Sigmoid colon (tissue), 7 donors: Measurements from ENCODE around the gene AUTS2. TPM values are rescaled to one million over a fixed set of nuclear protein-coding genes. Genes with fewer than 3 reads are reported as not detected.
A peak's percentile ranks its signal among the peaks of the same experiment; 100 is the strongest.

Experiments used
- DNase-seq: peaks from one replicate; pipeline ENCODE4 v3.0.0-alpha.2; 2019
- H3K27ac ChIP-seq, 4 donors: fragments of 200-600 bp; sonication (generic); one replicate each; pipeline ENCODE4 v1.5.1; 2016 to 2019; ENCODE audit warnings: mild to moderate bottlenecking in 1 of 4
- H3K27me3 ChIP-seq, 3 donors: fragments of 200-600 bp; sonication (generic); one replicate each; pipeline ENCODE4 v1.5.1; 2019; ENCODE audit warnings: mild to moderate bottlenecking in 1 of 3
- H3K36me3 ChIP-seq, 4 donors: fragments of 200-600 bp; sonication (generic); one replicate each; pipeline ENCODE4 v1.5.1; 2016 to 2019
- H3K4me1 ChIP-seq, 4 donors: fragments of 200-600 bp; sonication (generic); one replicate each; pipeline ENCODE4 v1.5.1; 2017 to 2019
- H3K4me3 ChIP-seq, 4 donors: fragments of 200-600 bp; sonication (generic); one replicate each; pipeline ENCODE4 v1.5.1; 2017 to 2019; ENCODE audit warnings: mild to moderate bottlenecking in 2 of 4, moderate library complexity in 1 of 4
- H3K9me3 ChIP-seq, 4 donors: fragments of 200-600 bp in 3 of 4; sonication (generic) in 3 of 4; one replicate each; pipeline versions ENCODE4 v1.5.1 to v1.6.1; 2013 to 2019
- EP300 ChIP-seq, 4 donors: sonication (generic); formaldehyde crosslinking; IDR thresholded peaks; one replicate each; pipeline ENCODE4 v1.6.1; 2017; ENCODE audit warnings: antibody characterized with exemption in 4 of 4
- POLR2A ChIP-seq, 2 donors: fragments of 450-650 bp; IDR thresholded peaks; one replicate each; pipeline ENCODE4 v1.6.1; 2016; ENCODE audit warnings: antibody characterized with exemption in 2 of 2, mild to moderate bottlenecking in 2 of 2, moderate library complexity in 2 of 2
- POLR2AphosphoS5 ChIP-seq, 4 donors: sonication (generic); formaldehyde crosslinking; IDR thresholded peaks; one replicate each; pipeline ENCODE4 v1.6.1; 2017; ENCODE audit warnings: antibody characterized with exemption in 4 of 4
- WGBS, 2 donors: extraction: QIAGEN DNeasy Blood & Tissue Kit; methylation state at CpG; one replicate each; pipeline ENCODE4 v1.1.7; 2013; 5-methylcytosine and 5-hydroxymethylcytosine counted together
- intact Hi-C: fragments of 100-400 bp; cut with DNase I; formaldehyde crosslinking; loops from one replicate; pipeline ENCODE4 v1.15.1; 2023
- polyA plus RNA-seq, 3 donors: library from polyadenylated mRNA; stranded (reverse); fragments of 200-250 nt; gene quantifications; one replicate each; pipeline ENCODE4 v1.2.3, GENCODE V29; 2013
- total RNA-seq, 4 donors: library from RNA; depleted of rRNA; stranded (reverse); fragments of >200 nt; gene quantifications; one replicate each; pipeline ENCODE4 v1.1.0, GENCODE V29; 2016
- TF ChIP-seq, protein P1 (sequence below), 4 experiments: fragments of 450-650 bp in 3 of 4; fragments of 200-600 bp in 1 of 4; IDR thresholded peaks; one replicate each; pipeline ENCODE4 v1.5.1; 2016 to 2019; ENCODE audit warnings: antibody characterized with exemption in 4 of 4, mild to moderate bottlenecking in 3 of 4, moderate library complexity in 2 of 4
- donor health status: healthy with polysubstance abuse.
- donor health status: Bipolar disorder and iron deficiency.
- donor health status: healthy.

Gene AUTS2
- total and polyA plus RNA-seq, 7 donors: 3.6 to 55.7 (median 25.5) TPM

DNA sequence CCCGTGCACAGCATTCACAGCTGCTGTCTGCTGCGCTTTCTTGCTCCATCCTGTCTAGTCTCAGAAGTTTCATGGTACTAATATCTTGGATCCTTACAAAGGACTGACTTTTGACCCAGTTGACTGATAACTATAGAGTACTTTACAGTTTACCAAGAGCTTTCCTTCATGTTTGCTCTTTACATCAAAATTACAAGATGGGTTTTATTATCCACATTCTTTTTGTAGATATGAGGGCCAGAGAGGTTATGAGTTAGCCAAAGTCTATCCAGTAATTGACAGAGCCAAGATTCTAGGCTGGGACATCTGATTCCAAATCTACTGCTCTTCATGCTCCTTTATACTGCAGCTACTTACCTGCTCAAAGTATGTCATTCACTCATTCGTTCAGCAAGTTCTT, 218.2 kb downstream of the AUTS2 start:
- no peaks in the 10 kb centered on the region for H3K9me3 ChIP-seq
- H3K4me1 ChIP-seq: peaks cover 0 to 94% (median 83%) of the 10 kb centered on the region in 4 donors
- DNase-seq: no peak
- no peaks in the 10 kb centered on the region for H3K36me3 ChIP-seq
- no peak overlapping the region for H3K4me3 ChIP-seq
- TF ChIP-seq, protein P1, sequence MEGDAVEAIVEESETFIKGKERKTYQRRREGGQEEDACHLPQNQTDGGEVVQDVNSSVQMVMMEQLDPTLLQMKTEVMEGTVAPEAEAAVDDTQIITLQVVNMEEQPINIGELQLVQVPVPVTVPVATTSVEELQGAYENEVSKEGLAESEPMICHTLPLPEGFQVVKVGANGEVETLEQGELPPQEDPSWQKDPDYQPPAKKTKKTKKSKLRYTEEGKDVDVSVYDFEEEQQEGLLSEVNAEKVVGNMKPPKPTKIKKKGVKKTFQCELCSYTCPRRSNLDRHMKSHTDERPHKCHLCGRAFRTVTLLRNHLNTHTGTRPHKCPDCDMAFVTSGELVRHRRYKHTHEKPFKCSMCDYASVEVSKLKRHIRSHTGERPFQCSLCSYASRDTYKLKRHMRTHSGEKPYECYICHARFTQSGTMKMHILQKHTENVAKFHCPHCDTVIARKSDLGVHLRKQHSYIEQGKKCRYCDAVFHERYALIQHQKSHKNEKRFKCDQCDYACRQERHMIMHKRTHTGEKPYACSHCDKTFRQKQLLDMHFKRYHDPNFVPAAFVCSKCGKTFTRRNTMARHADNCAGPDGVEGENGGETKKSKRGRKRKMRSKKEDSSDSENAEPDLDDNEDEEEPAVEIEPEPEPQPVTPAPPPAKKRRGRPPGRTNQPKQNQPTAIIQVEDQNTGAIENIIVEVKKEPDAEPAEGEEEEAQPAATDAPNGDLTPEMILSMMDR (IDR thresholded peaks at IDR 0.05): no peak
- TF ChIP-seq POLR2A (IDR thresholded peaks at IDR 0.05) (no peak), EP300 (IDR thresholded peaks at IDR 0.05) (no peak), POLR2AphosphoS5 (IDR thresholded peaks at IDR 0.05) (no peak)
- H3K27me3 ChIP-seq: no peaks in the 10 kb centered on the region
- 88 to 94% methylated on average over 3 of the region's 3 CpGs for WGBS, 2 donors
- H3K27ac ChIP-seq: peak overlapping the region in 3 of 4 donors; percentile 75 to 82 (median 78)
- intact Hi-C loops: no loop called here

DNA sequence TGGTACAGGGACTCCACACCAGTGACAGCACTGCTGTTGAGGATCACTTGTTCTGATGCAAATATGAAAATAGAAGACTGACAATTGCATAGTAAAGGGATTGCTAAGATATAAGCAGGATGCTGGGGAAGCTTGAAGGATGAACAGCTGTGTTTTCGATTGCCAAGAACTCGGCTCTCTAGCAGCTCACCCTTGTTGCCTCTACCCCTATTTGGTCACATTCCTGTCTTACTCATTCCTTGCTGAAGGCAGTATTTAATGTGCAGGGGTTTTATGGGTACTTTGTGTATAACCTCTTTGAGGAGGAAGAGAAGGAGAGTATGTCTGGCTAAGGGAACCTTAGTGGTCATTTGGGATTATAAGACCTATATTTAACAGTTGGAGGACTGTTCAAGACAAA, 218.8 kb downstream of the AUTS2 start:
- H3K36me3 ChIP-seq: no peaks in the 10 kb centered on the region
- peak overlapping the region; percentile 54 to 82 (median 76) for H3K27ac ChIP-seq

DNA sequence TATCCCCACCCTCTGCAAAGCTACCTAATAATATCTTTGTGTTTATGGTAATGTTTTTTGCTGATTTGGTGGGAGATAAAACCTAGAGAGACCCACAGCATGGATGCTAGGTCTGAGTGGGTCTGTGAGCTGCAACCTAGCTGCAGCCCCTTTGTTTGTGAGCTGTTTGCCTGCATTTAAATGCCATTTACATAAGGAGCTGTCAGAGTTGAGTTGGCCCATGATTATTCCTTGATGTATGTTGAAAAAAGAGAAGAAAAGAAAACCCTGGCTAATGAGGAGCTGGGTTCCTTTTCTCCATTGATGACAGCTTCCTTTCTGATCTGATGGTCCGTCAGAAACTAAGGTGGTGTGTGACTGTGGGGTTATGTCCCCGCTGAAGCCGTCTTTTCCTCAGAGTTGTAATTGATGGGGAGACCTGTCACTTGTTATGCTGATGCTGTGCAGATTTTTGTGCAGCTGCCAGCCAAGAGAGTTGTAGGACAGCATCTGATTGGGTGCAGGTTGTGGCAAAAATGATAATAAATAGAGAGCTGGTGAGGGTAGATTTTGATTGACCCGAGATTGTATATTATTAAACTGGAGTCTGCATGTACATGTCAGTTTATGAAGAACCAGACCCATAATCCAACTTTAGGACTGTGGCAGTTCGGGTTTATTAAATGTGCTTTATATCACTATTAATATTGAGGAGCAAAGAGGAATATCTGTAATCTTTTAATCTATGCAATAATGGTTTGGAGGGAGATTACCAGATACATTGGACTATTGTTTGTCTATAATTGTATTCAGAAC, 219.8 kb downstream of the AUTS2 start:
- TF ChIP-seq EP300 (IDR thresholded peaks at IDR 0.05) (no peak), POLR2AphosphoS5 (IDR thresholded peaks at IDR 0.05) (peak in 2 of 4 donors; percentile 51 to 57)
- H3K4me3 ChIP-seq: no peak overlapping the region
- peak overlapping the region in 3 of 4 donors; percentile 75 to 82 (median 78) for H3K27ac ChIP-seq
- WGBS, 2 donors: 75 to 83% methylated on average over 5 of the region's 5 CpGs
- peaks cover 0 to 92% (median 85%) of the 10 kb centered on the region in 4 donors for H3K4me1 ChIP-seq
- intact Hi-C loops: no loop called here
- no peak for DNase-seq
- no peaks in the 10 kb centered on the region for H3K36me3 ChIP-seq
- H3K9me3 ChIP-seq: no peaks in the 10 kb centered on the region
- H3K27me3 ChIP-seq: no peaks in the 10 kb centered on the region

More for the DNA sequence above, 218.8 kb downstream of the AUTS2 start:
- TF ChIP-seq POLR2A (IDR thresholded peaks at IDR 0.05) (no peak), POLR2AphosphoS5 (IDR thresholded peaks at IDR 0.05) (peak in 3 of 4 donors; percentile 33 to 61 (median 52)), EP300 (IDR thresholded peaks at IDR 0.05) (peak in 1 of 4 donors; percentile 62)
- TF ChIP-seq, protein P1 (IDR thresholded peaks at IDR 0.05): no peak
- intact Hi-C loops: no loop called here
- 65 to 68% methylated on average over 2 of the region's 2 CpGs for WGBS, 2 donors
- no peak for DNase-seq
- peaks cover 0 to 92% (median 86%) of the 10 kb centered on the region in 4 donors for H3K4me1 ChIP-seq
- no peaks in the 10 kb centered on the region for H3K9me3 ChIP-seq
- no peak overlapping the region for H3K4me3 ChIP-seq
- H3K27me3 ChIP-seq: no peaks in the 10 kb centered on the region

DNA sequence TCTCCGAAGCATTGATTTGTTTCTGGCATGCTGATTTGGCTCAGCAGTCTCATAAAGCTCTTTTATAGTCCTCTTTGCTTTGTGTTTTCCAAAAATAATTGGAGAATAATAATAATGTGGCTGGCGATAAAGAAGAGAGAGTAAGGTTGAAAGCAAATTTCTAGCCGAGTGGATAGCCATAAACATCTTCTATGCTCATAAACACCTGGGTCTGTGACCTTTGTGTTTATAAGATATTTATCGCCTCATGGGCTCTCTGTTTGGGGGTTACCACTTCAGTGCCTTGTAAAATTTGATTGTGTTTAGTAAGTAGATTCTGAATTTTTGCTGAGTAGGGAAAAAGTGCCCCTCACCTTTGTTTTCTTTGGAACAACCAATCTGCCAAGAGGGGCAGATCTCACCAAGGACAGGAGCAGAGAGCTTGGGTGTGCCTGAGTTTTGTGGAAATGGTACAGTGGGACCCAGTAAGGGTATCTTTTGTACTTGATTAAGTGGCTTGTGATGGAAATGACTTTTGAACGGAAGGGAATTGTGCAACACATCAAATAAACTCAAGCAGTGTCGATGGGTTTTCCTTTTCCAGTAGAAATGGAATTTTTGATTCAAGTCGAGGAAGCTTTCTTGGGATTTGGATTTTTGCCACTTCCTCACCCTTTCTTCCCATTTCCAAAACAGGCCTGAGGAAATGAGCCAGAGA, 220.5 kb downstream of the AUTS2 start:
- DNase-seq: no peak
- no peaks in the 10 kb centered on the region for H3K27me3 ChIP-seq
- H3K4me3 ChIP-seq: no peak overlapping the region
- peaks cover 0 to 87% (median 77%) of the 10 kb centered on the region in 4 donors for H3K4me1 ChIP-seq
- no peak for TF ChIP-seq EP300 (IDR thresholded peaks at IDR 0.05)
- no peak for TF ChIP-seq POLR2A (IDR thresholded peaks at IDR 0.05)
- no peak for TF ChIP-seq POLR2AphosphoS5 (IDR thresholded peaks at IDR 0.05)
- TF ChIP-seq, protein P1 (IDR thresholded peaks at IDR 0.05): no peak
- WGBS, 2 donors: 55 to 80% methylated on average over 7 of the region's 7 CpGs
- intact Hi-C loops: no loop called here
- no peaks in the 10 kb centered on the region for H3K9me3 ChIP-seq
- peak overlapping the region in 2 of 4 donors; percentile 78 to 82 for H3K27ac ChIP-seq
- no peaks in the 10 kb centered on the region for H3K36me3 ChIP-seq

DNA sequence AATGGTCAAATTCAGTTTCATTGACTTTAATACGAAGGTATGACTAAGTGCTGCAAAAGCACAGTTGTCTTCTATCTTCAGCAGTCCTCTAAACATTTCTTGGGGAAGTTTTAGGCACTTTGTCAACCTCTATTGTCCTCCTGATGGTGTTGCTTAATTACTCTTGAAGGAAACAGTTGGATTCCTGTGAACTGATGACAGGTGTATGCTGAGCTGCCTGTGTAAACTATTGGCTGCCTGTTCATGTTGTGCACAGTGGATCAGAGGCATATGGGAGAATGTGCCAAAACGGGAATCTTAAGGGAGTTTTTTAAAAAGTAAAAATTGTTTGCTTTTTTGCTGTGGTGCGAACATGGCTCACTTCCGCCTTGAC, 221.0 kb downstream of the AUTS2 start:
- no peaks in the 10 kb centered on the region for H3K27me3 ChIP-seq
- no peaks in the 10 kb centered on the region for H3K9me3 ChIP-seq
- H3K4me1 ChIP-seq: peaks cover 0 to 82% (median 73%) of the 10 kb centered on the region in 4 donors
- WGBS, 2 donors: 69 to 84% methylated on average over 4 of the region's 4 CpGs
- H3K4me3 ChIP-seq: no peak overlapping the region
- no peak overlapping the region for H3K27ac ChIP-seq
- DNase-seq: no peak
- intact Hi-C loops: no loop called here
- TF ChIP-seq, protein P1 (IDR thresholded peaks at IDR 0.05): no peak
- TF ChIP-seq EP300 (IDR thresholded peaks at IDR 0.05): no peak
- TF ChIP-seq POLR2A (IDR thresholded peaks at IDR 0.05): no peak
- TF ChIP-seq POLR2AphosphoS5 (IDR thresholded peaks at IDR 0.05): no peak
- no peaks in the 10 kb centered on the region for H3K36me3 ChIP-seq
